HUDEP-2 (cell line): ENCODE data around the gene SEBOX.
A peak's percentile ranks its signal among the peaks of the same experiment; 100 is the strongest.

Experiments used
- DNase-seq, 76 experiments: peaks; one replicate each; lab custom pipeline; 2025; ENCODE audit not compliant: unreplicated experiment in 76 of 76; lab: John Stamatoyannopoulos, UW

Gene SEBOX

DNA sequence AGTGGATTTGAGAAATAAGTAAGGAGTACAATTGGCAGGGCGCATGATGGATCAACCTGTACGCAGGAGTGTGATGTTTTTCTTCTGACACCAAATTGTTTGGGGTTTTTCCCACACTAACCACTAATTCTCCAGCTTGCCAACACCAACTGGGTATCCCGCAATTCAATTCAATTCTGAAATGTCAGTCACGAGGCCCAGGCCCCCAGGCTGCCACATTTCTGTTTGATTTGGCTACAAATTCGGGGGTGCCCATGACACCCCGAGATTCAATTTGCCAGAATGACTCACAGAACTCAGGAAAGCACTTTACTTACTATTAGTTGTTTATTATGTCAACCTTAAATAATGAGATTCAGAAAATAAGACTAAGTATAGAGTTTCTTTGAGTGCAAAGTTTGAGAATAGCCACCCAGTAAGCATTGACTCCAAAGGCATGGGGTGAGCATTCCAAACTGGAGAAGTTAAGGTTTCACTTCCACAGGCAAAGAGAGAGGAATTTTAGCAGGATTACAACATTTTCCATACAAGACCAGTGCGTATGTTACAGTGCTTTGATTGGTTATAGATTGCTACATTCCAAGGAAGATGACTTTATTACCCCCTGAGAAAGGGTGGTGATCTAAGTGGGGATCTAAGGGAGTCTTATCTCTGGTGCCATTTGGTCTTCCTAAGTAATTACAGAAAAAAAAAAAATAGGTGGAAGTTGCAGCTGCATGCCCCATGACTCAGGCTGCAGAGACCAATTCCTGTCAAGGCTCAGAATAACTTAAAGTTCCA is 29.5 kb upstream of the SEBOX start:
- DNase-seq = no peak

DNA sequence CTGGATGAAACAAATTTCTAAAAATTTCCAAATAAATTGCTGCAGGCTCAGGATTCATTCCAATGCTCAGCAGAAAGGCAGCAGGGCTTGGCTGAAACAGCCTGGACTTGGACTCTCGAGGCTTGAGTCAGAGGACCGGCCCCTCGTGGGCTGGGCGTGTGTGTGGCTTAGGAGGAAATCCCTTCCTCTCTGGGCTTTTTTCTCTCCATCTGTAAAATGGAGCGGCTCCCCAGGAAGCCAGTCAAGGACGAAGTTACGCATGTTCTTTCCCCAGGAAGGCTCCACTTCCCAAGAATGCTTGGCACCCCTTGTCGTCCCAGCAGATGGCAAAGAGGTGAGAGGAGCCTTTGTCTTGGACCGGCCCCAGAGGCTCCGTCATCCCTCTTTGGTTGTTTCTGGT is 27.5 kb upstream of the SEBOX start:
- no peak for DNase-seq

DNA sequence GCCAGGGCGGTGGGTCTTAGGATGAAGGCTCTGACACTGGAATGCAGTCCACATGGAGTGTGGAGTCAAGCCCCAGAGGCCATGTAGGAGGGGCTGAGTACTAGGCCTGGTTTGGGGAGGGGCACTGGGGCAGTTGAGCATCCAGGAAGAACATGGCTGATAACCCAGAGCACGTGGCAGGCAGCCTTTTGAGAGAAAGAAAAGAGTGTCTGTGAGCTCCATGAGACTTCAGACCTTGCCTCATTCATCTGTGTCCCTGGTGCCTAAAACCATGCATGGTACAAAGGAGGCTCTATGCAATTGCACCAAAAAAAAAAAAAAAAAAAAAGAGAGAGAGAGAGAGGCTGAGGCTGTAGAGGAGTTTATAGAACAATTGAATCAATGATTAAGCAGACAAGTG is 26.4 kb upstream of the SEBOX start:
- no peak for DNase-seq

DNA sequence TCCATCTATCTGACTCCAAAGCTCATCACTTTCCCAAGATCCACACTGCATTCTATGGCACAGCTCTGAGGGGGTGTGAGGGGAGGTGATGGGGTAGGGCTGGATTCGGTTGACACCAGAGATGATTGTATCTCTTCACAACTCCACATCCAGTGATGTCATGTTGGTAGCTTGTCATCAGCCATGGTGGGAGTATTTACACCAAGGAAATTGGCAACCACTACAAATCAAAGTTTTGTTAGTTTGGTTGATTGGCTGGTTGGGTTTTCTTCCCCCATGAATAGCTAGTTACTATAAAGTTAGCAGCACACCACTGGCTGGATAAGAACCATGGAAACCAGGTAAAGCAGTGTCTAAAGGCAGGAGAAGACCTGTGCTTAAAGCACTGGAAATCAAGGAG is 26.0 kb upstream of the SEBOX start:
- no peak for DNase-seq

DNA sequence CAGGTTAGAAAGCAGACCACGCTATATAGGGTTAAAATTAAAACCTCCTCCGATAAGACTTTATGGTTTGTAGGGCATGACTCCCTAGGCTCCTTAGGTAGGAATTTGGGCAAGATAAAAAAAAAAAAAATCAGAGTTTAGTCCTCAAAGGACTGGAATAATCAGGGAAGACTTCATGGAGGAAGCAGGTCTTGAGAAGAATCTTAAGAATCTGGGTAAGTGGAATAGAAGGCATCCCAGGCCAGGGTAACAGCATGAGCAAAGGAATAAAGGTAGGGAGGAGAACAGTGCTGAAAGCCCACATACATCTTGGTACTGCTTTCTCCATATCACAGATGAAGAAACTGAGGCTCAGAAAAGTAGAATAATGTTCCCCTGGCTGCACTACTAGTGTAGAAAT is 25.6 kb upstream of the SEBOX start:
- DNase-seq = no peak

DNA sequence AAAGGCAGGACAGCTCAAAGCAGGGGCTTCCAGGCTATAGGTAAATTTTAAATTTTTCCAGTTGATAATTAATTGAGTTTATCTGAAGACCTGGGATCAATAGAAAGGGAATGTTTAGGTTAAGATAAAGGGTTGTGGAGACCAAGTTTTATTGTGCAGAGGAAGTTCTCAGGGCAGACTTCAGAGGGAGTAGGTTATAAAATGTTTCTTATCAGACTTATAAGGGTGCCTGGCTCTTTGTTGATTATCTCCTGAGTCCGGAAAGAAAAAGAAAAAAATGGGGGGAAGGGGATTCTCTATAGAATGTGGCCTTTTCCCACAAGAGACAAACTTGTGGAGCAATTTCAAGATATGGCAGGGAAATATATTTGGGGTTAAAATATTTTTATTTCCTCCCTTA is 25.1 kb upstream of the SEBOX start:
- DNase-seq = no peak

DNA sequence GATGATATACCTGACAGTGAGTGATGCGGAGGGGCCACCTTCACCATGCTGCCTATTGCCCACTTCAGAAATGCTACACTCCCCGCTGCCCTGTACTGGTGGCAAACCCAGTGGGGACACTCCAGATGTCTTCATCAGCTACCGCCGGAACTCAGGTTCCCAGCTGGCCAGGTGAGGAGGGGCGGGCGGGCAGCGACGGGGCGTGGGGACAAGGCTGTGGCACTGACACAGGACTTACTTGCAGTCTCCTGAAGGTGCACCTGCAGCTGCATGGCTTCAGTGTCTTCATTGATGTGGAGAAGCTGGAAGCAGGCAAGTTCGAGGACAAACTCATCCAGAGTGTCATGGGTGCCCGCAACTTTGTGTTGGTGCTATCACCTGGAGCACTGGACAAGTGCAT is 23.1 kb upstream of the SEBOX start:
- no peak for DNase-seq

DNA sequence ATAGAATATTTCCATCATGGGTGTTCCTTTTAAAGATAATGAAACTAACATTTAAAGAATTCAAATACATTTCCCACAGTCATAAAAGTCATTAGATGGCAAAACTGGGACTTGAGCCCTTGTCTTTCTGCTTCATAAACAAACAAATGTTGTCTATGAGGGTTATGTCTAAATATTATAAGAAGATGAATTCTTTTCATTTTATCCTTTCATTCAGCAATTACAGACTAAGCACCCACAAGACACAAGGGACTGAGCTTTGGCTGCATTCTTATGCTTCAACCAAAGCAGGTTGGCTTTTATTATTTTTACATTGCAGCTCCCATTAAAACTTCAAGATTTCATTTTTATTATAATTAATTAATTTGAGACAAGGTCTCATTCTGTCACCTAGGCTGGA is 21.4 kb upstream of the SEBOX start:
- DNase-seq = no peak

DNA sequence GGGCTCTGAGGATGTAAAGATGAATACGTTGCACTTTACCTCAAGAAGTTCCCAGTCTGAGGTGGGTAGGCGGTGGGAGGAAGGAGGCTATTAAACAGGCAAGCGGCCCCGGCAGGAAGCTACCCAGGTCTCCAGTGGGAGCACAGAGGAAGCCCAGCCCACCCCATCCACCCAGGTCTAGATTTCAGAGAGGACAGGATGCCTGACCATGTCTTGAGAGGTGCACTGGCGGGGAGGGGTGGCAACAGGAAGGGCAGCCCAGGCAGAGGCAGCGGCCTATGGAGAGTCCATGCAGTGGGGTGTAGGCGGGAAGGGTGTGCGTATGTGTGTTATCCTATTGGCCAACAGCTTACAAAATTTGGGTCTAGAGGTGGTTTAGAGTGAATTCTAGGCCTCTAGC is 20.4 kb upstream of the SEBOX start:
- DNase-seq = no peak

DNA sequence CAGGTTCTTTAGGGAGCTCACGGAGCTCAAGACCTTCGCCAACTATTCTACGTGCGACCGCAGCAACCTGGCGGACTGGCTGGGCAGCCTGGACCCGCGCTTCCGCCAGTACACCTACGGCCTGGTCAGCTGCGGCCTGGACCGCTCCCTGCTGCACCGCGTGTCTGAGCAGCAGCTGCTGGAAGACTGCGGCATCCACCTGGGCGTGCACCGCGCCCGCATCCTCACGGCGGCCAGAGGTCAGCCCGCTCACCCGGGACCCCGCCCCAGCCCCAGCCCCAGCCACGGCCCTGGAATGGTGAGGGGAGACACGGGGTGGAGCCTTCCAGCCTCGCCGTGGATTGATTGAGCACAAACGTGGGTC is 20.0 kb upstream of the SEBOX start:
- DNase-seq = no peak

DNA sequence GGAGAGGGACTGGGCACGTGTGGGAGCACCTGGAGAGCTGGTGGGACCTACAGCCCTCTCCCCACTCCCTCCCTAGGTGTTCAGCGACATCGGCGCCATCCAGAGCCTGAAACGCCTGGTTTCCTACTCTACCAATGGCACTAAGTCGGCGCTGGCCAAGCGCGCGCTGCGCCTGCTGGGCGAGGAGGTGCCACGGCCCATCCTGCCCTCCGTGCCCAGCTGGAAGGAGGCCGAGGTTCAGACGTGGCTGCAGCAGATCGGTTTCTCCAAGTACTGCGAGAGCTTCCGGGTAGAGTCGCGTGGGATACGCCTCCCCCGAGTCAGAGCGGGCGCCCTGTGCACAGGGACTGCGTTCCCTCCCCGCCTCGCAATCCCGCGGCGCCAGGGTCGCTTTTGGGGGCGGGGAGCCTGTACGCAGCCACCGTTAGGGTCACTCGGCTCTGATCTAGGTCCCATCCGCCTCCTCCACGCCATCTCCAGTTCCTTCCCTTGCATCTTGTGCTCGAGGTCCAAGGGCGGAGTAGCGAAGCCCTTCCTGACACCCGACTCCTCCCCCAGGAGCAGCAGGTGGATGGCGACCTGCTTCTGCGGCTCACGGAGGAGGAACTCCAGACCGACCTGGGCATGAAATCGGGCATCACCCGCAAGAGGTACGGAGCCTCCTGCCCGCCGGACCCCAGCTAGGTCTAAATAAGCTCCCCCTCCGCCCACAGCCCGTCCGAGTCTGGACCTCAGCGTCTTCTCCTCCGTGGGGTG is 19.5 kb upstream of the SEBOX start:
- peak in 24 of 76 experiments; percentile 4 to 53 (median 22) for DNase-seq

DNA sequence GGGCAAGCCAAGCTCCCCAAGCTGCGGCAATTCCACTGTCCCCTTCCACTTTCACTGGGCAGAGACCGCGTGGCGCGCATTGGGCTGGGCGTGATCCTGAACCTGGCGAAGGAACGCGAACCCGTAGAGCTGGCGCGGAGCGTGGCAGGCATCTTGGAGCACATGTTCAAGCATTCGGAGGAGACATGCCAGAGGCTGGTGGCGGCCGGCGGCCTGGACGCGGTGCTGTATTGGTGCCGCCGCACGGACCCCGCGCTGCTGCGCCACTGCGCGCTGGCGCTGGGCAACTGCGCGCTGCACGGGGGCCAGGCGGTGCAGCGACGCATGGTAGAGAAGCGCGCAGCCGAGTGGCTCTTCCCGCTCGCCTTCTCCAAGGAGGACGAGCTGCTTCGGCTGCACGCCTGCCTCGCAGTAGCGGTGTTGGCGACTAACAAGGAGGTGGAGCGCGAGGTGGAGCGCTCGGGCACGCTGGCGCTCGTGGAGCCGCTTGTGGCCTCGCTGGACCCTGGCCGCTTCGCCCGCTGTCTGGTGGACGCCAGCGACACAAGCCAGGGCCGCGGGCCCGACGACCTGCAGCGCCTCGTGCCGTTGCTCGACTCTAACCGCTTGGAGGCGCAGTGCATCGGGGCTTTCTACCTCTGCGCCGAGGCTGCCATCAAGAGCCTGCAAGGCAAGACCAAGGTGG is 16.3 kb upstream of the SEBOX start:
- DNase-seq = peak in 20 of 76 experiments; percentile 4 to 35 (median 16)

DNA sequence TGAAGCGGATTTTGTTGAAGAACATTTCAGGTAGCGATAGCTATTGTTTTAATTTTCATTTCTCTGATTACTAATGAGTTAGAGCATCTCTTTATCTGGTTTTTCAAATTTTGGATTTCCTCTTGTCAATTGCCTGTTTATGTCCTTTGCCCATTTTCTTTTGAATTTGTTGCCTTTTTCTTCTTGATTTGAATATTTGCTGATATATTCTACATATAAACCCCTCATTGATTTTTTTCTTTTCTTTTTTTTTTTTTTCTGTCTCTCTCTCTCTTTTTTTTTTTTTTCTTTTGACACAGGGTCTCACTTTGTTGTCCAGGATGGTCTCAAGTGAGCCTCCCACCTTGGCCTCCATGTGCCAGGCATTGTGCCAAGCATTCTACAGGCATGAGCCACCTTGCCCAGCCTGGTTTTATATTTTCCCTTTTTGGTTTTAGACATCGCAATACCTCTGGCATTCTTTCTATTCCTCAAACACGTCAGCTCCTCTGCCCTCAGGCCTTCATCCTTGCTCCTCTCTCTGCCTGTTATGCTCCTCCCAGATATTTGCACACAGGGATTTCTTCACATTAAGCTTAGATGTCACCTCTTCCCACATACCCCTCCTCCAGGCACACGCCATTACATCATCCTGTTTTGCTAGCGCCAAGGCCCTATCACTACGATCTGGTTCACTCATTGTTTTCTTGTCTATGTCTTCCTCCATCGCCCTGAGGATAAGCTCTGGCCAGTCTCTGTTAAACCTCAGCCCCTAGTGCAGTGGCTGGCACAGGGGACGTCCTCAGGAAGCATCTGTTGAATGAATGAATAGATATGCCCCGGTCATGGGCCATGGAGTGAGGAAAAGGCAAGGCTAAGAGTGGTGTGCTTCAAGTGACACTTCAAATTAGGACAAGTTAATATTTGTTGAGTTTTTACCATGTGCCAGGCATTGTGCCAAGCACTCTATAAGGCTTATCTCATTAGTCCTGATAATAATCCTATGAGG is 15.1 kb upstream of the SEBOX start:
- no peak for DNase-seq

DNA sequence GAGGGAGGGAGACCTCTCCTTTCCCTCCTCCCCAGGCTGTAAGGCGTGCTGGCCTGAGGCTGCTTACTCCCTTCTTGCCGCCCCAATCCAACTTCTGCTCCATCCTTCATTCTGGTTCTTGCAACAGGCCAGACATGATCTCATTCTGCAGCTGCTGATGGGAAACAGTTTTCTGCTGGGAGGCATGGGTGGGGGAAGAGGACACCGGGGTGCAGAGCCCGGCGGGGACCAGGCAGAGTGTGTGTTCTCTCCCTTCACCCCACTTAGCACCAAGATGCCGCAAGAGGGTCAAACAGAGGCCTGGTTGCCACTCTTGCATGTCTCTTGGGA is 7.9 kb upstream of the SEBOX start:
- DNase-seq = no peak

DNA sequence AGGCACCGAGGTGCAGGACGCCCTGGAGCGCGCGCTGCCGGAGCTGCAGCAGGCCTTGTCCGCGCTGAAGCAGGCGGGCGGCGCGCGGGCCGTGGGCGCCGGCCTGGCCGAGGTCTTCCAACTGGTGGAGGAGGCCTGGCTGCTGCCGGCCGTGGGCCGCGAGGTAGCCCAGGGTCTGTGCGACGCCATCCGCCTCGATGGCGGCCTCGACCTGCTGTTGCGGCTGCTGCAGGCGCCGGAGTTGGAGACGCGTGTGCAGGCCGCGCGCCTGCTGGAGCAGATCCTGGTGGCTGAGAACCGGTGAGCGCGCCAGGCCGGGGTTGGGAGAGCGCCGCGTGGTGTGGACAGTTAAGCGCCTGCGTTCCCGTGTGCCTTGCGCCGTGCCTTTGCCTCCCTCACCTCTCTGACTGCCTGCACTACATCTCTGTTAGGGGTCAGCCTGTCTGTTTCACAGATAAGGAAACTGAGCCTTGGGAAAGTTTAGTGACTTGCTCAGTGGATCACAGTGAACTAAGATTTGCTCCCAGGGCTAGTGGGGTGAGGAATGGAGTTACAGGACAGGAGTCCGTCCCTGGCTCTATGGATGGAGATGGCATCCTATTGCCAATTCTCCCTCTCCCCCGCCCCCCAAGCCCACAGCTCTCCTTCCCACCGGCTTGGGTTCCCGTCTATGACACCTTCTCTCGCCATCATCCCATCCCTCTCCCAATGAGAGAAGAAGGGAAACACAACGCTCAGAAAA is 7.4 kb upstream of the SEBOX start:
- DNase-seq = no peak

DNA sequence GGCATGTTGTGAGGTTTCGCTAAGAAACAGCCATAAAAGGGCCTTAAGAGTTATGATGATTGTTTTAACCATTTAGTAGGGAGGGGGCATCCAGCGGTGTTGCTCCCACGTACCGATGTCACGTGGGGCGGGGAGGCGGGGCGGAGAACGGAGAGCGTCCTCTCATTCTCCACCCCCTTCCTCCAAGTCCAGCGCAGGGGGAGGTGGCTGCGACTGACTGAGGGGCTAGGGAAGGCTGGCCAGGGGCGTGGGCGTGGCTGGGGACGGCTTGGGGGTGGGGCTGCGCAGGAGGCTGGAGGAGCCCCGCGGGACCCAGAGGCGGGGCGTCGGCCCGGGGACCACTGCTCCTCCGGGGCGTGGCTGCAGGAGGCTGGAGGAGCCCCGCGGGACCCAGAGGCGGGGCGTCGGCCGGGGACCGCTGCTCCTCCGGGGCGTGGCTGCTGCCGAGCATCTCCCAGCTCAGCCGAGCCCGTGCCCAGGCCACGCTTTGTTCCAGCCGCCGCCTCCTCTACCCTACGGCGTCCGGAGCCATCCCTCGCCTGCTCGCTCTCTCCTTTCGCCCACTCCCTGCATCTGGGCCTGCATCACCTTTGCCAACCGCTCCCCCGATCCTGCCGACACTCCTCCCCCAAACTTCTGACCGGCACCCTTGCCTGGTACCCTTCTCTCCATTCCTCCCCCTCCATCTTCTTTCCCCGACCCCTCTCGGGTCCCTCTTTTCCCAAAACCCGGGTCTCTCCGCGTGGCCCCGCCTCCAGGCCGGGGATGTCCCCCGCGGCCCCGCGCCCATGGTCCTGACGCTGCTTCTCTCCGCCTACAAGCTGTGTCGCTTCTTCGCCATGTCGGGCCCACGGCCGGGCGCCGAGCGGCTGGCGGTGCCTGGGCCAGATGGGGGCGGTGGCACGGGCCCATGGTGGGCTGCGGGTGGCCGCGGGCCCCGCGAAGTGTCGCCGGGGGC is 6.5 kb upstream of the SEBOX start, which contains the start of gene SARM1:
SARM1 (plus strand) TSS at position 450 of the 958 bp plus-strand sequence; CDS start at position 789, 339 bp downstream.
- peak in 30 of 76 experiments; percentile 8 to 59 (median 28) for DNase-seq

DNA sequence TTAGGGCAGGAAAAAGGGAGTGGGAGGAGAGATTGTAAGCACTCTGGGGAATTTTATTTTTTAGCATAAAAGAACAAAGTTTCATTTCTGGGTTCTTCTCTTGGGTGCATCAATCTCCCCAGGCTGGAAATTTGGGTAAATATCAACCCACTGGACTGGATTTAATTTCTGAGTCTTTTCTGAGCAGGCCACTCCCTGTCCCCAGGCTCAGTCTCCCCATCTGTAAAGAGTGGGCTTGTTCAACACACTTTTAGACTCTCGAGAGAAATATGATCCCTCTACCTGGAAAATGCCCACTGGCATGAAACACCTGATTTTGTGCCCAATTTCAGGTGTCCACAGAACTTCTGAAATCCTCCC is 5.7 kb upstream of the SEBOX start:
- DNase-seq = no peak

DNA sequence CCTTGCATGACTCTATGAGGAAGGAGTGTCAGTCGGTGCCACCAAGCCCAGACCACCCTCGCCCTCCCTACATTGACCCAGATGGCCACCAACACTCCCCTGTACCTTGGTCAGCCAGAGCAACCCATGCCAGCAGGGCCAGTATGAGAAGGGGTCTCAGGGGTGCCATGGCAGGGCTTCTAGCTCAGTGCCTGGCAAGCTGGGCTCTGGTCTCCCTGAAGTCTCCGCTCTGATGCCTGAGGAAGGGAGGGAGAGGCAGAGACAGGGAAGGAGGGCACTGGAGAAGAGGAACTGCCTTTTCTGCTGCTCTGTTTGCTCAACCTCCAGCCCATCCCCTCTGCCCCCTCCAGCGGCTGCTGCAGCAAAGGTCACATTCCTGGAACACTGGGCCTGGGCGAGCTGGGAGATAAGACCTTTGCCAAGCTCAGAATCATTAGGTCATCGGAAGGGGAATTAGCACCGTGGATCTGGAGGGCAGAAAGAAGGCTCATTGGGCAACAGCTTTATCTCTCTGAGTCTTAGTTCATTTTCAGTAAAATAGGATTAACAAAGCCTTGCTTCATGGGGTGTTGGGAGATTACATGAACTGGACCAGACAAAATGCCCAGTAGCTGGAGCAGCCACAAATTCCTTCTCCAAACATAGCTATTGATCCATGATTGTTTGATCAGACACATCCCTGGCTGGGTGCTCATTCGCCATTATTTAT is 5.2 kb upstream of the SEBOX start, which contains the start of gene VTN:
VTN (minus strand) TSS at position 273 of the 709 bp plus-strand sequence; CDS start at position 169, 104 bp downstream.
- DNase-seq = peak in 1 of 76 experiments; percentile 10
